ENCODE measurements around the gene SLX4IP.

The SLX4IP gene

GRCh38 chr20:10659651-10660601 lies 224.8 kb downstream of the SLX4IP start:
- DNase-seq = no peak

DNA sequence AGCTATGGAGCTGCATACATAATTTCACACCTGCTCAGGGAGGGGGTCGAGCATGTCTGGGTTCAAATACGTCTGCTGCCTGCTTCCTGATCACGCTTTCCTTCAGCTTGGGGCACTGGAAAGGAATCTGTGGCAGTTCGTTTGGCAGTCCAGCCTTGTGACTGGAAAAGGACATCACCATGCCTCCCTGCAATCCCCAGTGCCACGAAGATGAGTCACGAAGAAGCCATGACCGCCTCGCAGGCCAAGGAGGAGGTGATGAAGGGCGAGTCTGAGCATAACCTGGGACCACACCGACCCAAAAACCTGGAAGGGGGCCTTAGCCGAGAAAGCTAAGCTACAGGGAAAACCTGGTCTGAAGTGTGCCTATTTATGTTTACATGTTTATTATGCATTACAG lies 225.6 kb downstream of the SLX4IP start:
- no peak for DNase-seq

DNA sequence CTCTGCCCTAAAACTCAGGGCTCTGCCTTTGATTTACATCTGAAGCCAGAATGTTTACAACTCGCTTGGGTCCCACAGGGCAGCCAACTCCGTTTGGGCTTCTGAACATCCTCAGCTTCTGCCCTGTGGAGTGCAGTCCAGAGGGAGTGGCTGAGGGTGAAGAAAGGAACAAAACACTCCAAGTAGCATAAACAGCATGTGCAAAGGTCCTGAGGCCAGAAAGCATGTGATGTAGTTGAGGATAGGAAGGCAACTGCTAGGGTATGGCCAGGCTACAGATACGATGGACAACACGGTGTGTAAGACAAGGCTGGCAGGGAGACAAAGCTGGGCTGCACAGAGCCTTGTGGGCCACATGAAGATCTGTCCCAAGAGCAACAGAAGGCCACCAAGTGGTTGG lies 226.2 kb downstream of the SLX4IP start:
- DNase-seq = no peak

DNA sequence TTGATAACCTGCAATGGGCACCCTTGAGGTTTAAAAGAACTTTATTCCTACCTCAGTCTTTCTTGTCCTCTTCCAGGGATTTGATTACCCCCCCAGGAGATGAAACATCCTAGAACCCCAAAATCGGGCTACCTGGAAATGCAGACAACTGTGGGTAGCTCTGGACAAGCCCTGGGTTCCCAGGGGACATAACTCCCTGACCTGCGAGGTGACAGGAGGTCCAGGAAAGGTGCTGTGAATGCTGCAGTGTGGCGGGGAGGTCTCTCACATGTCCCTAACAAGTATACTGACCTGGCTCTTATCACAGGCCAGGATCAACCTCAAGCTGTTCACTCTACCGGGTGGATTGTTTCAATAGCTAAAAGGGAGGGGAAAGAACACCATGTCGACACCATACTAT lies 227.0 kb downstream of the SLX4IP start:
- no peak for DNase-seq

DNA sequence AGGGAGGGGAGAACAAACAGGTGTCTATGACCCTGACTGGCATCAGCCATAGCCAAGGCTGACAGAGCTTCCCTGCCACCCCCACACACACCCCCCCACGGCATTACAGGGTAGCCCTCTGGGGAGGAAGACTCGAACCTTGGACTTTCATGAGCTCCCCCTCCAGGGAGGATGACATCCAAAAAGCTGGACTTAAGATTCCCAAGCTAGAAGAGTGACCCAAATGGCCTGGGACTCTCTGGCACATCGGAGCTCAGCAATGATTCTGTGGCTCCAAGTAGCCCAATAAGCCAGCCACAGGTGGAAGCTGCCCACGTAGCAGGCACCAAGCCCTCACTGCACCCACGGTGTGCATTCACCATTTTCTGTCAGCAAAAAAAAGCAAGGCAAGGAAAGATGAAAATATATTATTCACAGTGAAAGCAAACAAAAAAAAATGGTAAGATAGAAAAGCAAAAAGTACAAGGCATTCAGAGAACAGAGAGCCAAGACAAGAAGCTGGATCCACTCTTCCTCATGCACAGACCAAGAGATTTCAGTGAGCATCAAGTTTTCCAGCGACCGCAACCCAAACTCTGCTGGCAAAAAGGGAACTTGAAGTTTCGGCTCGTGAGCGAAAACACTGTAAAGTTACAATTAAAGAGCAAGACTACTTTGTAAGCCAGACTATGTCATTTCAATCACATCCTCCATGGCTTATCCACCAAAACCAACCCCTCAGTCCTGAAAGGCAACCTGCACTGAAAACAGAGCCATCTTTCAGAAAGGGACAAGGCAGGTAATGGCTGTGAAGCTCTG lies 227.8 kb downstream of the SLX4IP start:
- peak in 1 of 56 donors; percentile 24 for DNase-seq

GRCh38 chr20:10663756-10664155 lies 228.7 kb downstream of the SLX4IP start:
- DNase-seq = no peak

DNA sequence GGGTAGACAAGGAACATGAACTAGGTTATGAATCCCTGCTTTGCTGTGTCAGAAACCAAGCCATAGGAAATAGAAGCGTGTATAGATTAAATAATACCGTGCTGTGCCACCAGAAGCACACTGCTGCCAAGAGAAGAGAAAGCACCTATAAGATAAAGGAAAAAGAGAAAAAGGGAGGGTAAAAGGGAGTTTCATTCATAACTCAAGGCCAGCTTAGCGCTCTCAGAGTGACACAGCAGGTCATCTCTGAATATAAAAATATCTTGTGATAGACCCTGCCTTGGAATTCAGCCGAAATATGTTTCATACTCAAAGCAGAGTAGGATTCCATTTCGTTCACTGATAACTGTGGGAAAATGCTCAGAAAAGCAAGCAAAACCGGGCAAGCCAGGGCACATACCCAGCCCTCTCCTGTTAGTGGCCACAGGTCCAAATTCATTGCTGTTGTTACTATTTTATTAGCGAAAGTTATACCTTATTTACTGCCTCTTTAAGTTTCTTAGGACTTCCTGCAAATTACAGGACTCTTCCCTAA lies 230.0 kb downstream of the SLX4IP start:
- DNase-seq = no peak

GRCh38 chr20:10665791-10666190 lies 230.7 kb downstream of the SLX4IP start:
- no peak for DNase-seq

GRCh38 chr20:10666221-10667076 lies 231.3 kb downstream of the SLX4IP start:
- no peak for DNase-seq

DNA sequence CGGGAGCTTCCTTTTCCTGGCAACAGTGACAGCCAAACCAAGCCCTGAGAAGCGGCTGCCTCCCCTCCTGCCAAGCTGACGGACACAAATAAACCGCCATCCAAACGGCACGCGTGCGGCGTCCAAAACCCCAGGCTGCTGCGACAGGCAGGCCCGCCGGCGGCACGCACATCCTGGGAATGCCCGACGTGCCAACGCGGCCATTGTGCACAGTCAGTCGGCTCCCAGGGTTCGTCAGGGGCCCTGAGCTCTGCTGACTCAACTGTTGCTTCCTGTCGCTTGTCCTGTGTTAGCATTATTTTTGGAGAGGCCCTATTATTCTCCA lies 231.9 kb downstream of the SLX4IP start:
- DNase-seq = peak in 30 of 56 donors; percentile 6 to 61 (median 32)

GRCh38 chr20:10667560-10668167 lies 232.6 kb downstream of the SLX4IP start:
- no peak for DNase-seq

- no peak for DNase-seq
Measured at GRCh38 chr20:10668677-10669368, 233.7 kb downstream of the SLX4IP start.

- DNase-seq = no peak
Measured at GRCh38 chr20:10669843-10670446, 234.8 kb downstream of the SLX4IP start.

GRCh38 chr20:10670501-10671220 lies 235.6 kb downstream of the SLX4IP start:
- no peak for DNase-seq

DNA sequence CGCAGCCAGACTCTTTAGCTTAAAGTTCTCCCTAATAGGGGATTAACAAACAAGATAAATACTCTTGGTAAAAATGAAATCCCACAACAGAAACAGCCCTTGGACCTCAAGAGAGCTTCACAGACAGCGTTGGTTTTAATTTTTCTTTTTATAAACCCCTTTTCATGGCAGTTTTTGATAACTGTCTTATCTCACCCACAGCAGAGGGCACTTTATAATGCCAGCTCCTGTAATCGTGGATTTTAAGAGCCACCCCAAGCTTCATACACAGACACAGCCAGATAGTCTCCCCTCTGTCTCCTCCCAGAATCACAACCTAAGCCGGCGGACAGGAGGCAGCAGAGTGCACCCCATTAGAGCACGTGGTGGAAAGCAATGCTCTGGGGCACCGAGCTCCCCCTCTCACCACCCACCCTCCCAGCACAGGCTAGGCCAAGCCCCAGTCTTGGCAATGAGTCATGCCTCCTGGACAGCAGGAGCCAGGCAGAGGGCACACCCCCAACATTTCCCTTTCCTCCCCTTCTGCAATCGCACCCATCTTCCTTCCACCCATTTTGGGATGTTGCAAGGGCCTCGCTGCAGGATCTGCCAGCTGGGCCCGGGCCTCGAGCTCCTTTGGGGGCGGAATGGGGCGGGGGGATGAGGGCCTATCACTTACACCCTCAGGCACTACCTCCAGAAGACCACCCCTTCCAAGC lies 236.3 kb downstream of the SLX4IP start:
- peak in 47 of 56 donors; percentile 6 to 80 (median 55) for DNase-seq

DNA sequence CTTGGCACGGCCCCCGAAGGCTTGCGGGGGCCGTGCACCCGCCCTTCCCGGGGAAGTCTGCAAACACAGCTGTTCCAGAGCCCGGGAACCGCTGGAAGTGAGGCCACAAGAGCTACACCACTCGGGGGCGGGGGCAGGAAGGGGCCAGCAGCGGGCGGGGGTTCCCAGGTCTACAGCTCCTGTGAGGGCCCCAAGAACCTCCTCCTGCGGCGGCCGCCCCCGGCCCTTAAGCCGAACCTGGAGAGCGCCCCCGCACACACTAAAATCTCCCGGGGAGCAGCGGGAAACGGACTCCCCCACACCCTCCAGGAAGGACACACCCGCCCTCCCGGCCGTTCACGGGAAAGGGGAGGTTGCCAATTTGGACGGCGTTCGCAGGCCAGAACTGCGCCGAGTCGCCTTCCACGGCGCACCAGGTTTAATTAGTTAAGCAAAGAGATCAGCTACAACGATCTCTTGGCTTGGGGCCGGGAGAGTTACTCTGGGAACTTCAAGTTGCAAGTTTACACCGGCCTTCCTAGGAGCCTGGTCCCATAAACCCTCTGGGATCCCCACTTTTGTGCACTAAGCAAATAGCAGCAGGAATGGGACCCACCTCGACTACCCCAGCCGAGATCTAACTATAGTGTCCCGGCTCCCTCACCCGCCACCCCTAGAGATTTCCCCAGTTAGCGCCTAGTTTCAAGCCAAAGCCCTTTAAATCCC lies 237.0 kb downstream of the SLX4IP start:
- DNase-seq = peak in 17 of 56 donors; percentile 13 to 65 (median 33)

DNA sequence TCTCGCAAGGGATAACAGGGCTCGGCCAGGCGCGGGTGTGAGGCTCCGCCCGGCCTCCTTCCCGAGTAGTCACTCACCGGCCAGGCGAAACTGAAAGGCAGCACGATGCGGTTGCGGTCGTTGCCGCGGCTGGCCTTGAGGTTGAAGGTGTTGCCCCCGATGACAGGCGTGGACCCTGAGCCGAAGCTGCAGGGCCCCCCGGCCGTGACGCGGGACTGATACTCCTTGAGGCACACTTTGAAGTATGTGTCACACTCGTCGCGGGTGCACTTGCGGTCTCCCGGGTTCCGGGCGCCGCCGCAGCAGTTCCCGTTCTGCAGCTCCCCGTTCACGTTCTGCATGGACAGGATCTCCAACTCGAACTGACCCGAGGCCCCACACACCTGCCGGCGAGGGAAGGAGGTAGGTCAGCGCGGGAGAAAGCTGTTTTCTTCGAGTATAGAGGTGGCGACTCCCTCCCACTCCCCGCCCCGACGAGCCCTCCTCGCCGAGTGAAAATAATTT lies 237.6 kb downstream of the SLX4IP start:
- DNase-seq = peak in 24 of 56 donors; percentile 9 to 63 (median 31)
